IPS-NIHi7 (cell line): ENCODE data around the gene WDR91.
"Not testable (repeated sequence)": the region's sequence is repeated elsewhere in the genome, so short reads cannot be mapped to it uniquely, and the experiment has no call there.

Source experiments
- DNase-seq: peaks from one replicate; pipeline ENCODE4 v3.0.0; 2012; ENCODE audit warnings: mixed read lengths; ENCODE audit errors: extremely low spot score

Gene WDR91

GRCh38 chr7:135233570-135233969, 22.2 kb upstream of the WDR91 start, which contains the start of gene STRA8:
Gene STRA8 (plus strand): TSS chr7:135233838. CDS start chr7:135240525, 6,687 bp downstream.
- DNase-seq: no peak

- DNase-seq: peak; percentile 72
These were observed 21.4 kb upstream of the WDR91 start for GRCh38 chr7:135232720-135233119.

GRCh38 chr7:135232087-135232486, 20.8 kb upstream of the WDR91 start:
- DNase-seq: no peak

GRCh38 chr7:135231686-135232085, 20.4 kb upstream of the WDR91 start:
- DNase-seq: no peak

GRCh38 chr7:135224027-135224426, 12.7 kb upstream of the WDR91 start:
- DNase-seq: no peak

- DNase-seq: no peak
These were observed 6.6 kb upstream of the WDR91 start for GRCh38 chr7:135217645-135218509.

- DNase-seq: no peak
These were observed 4.4 kb upstream of the WDR91 start for GRCh38 chr7:135215698-135216097.

- no peak for DNase-seq
These were observed 3.9 kb upstream of the WDR91 start for GRCh38 chr7:135215180-135215579.

GRCh38 chr7:135213831-135214230, 2.5 kb upstream of the WDR91 start:
- no peak for DNase-seq

- DNase-seq: not testable (repeated sequence)
These were observed 790 bp upstream of the WDR91 start for GRCh38 chr7:135211946-135212685.

GRCh38 chr7:135210888-135211178, 493 bp downstream of the WDR91 start:
- DNase-seq: no peak

- no peak for DNase-seq
These were observed 2.0 kb downstream of the WDR91 start for GRCh38 chr7:135209225-135209834.

GRCh38 chr7:135208102-135208793, 3.1 kb downstream of the WDR91 start:
- no peak for DNase-seq

GRCh38 chr7:135207406-135208101, 3.8 kb downstream of the WDR91 start:
- DNase-seq: no peak

- no peak for DNase-seq
These were observed 4.4 kb downstream of the WDR91 start for GRCh38 chr7:135206941-135207391.

- DNase-seq: no peak
These were observed 5.5 kb downstream of the WDR91 start for GRCh38 chr7:135205850-135206249.

GRCh38 chr7:135204876-135205275, 6.5 kb downstream of the WDR91 start:
- no peak for DNase-seq

GRCh38 chr7:135204341-135204749, 7.0 kb downstream of the WDR91 start:
- DNase-seq: no peak

GRCh38 chr7:135201350-135201749, 10.0 kb downstream of the WDR91 start:
- no peak for DNase-seq

GRCh38 chr7:135200821-135201331, 10.4 kb downstream of the WDR91 start:
- DNase-seq: no peak

- DNase-seq: no peak
These were observed 11.9 kb downstream of the WDR91 start for GRCh38 chr7:135199439-135199838.
